NCI-H187 treated with DMSO at 0.1 percent for 48 hours (cell line): ENCODE results near the gene PCDHB11.
"Not testable (repeated sequence)": the region's sequence is repeated elsewhere in the genome, so short reads cannot be mapped to it uniquely, and the experiment has no call there.

Experiments
- DNase-seq: peaks from one replicate; lab custom pipeline; 2025; lab: John Stamatoyannopoulos, UW

Gene PCDHB11

GRCh38 chr5:141199359-141200235 is at the start of gene PCDHB11:
Gene PCDHB11, plus strand, starts transcription at chr5:141199627. Its CDS starts 148 bp downstream, at chr5:141199775.
- DNase-seq, result peak; percentile 30

- no peak for DNase-seq
Measured at GRCh38 chr5:141149812-141150211, 49.6 kb upstream of the PCDHB11 start, which contains the start of gene PCDHB6. Gene PCDHB6, plus strand, starts transcription at chr5:141150057. Its CDS starts 201 bp downstream, at chr5:141150258.

GRCh38 chr5:141150224-141150992 is 49.0 kb upstream of the PCDHB11 start:
- DNase-seq, result no peak

- no peak for DNase-seq
Measured at GRCh38 chr5:141150993-141151325, 48.5 kb upstream of the PCDHB11 start.

GRCh38 chr5:141151632-141152031 is 47.8 kb upstream of the PCDHB11 start:
- DNase-seq, result not testable (repeated sequence)

- not testable (repeated sequence) for DNase-seq
Measured at GRCh38 chr5:141152096-141152495, 47.3 kb upstream of the PCDHB11 start.

GRCh38 chr5:141155540-141156374 is 43.7 kb upstream of the PCDHB11 start:
- no peak for DNase-seq

- DNase-seq, result not testable (repeated sequence)
Measured at GRCh38 chr5:141157356-141157755, 42.1 kb upstream of the PCDHB11 start.

- DNase-seq, result not testable (repeated sequence)
Measured at GRCh38 chr5:141157901-141158300, 41.5 kb upstream of the PCDHB11 start.

- no peak for DNase-seq
Measured at GRCh38 chr5:141172381-141173204, 26.8 kb upstream of the PCDHB11 start, which contains the start of gene PCDHB7. Gene PCDHB7, plus strand, starts transcription at chr5:141172644. Its CDS starts 192 bp downstream, at chr5:141172836.

- DNase-seq, result not testable (repeated sequence)
Measured at GRCh38 chr5:141174291-141175104, 24.9 kb upstream of the PCDHB11 start.

- no peak for DNase-seq
Measured at GRCh38 chr5:141175933-141176332, 23.5 kb upstream of the PCDHB11 start.

GRCh38 chr5:141177577-141178191 is 21.7 kb upstream of the PCDHB11 start, which contains the start of gene PCDHB8:
Gene PCDHB8, plus strand, starts transcription at chr5:141177790. Its CDS starts 245 bp downstream, at chr5:141178035.
- DNase-seq, result not testable (repeated sequence)

- DNase-seq, result not testable (repeated sequence)
Measured at GRCh38 chr5:141179371-141179770, 20.1 kb upstream of the PCDHB11 start.

- not testable (repeated sequence) for DNase-seq
Measured at GRCh38 chr5:141179876-141180275, 19.6 kb upstream of the PCDHB11 start.

- DNase-seq, result no peak
Measured at GRCh38 chr5:141180313-141180712, 19.1 kb upstream of the PCDHB11 start.

GRCh38 chr5:141182248-141182647 is 17.2 kb upstream of the PCDHB11 start, which contains the start of gene PCDHB16:
Gene PCDHB16, plus strand, starts transcription at chr5:141182387. Its CDS starts 173 bp downstream, at chr5:141182560.
- no peak for DNase-seq

- not testable (repeated sequence) for DNase-seq
Measured at GRCh38 chr5:141184117-141184855, 15.1 kb upstream of the PCDHB11 start.
